Measurements from ENCODE around the gene B4GALNT3.
A peak's percentile ranks its signal among the peaks of the same experiment; 100 is the strongest.

The B4GALNT3 gene

DNA sequence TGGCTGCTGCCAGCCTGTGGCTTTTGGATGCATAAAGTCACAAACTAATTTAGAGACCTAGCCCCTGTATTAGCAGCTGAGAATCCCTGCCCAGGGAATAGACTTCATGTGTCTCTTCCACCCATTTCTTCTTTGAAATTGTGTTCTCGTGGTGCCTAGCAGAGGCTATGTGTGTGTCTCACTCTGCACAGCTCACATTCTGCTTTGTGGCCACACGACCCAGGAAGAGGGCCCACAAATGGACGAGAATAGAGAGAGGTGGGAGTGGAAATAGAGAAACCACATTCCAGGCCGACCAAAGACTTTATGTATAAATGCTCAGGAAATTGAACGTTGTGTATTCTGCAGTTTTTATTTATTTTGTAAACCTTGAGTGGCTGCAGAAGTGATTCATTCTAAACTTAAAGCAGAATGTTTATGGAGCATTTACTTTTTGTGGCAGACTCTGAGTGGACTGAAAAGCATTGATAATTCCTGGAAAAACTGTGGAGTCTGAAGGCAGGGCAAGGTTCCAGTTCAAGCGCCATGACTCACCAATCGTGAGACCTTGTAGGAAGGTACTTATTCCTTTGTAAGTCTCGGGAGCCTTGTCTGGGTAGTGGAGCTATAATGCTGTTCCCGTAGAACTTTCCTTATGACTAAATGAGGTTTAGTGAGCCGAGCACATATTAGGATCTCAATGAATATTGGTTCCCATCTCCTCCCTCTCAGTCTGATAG is 9.1 kb downstream of the B4GALNT3 start:
- DNase-seq (ENCODE audit: low read depth), result peak; percentile 42

DNA sequence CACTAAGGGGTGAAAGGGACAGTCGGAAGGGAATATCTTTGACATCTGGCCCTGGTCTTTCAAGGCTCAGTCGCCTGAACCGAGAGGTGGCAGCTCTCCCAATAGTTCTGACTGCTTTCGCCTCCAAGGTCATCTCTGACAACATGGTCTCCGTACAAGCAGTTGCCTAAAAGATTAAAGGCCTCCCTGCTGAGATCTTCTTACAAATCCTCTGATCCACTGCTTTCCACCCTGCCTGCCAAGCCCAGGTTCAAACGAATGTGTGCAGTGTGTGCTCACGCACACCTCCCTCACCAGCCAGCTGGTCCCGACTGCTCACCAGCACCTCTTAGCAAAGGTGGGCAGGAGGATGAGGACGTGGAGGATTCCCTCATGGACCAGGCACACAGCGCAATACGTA is 10.4 kb downstream of the B4GALNT3 start:
- no peak for DNase-seq (ENCODE audit: low read depth)

DNA sequence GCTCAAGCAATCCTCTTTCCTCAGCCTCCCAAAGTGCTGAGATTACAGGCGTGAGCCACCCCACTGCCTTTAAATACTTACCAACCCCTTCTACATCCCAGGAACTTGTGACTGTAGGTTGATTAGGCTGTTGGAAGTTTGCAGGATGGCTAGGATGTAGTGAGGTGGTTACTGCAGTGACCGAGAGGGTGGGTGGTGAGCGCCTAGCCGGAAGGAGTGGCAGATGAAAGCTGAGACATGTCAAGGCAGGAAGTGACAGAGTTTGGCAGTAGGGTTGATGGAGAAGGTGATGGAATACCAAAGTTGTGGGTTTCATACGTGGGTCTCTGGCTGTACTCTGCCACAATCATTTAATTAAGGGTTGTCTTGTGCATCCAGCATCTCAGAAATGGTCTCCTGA is 13.5 kb downstream of the B4GALNT3 start:
- DNase-seq (ENCODE audit: low read depth), result no peak

DNA sequence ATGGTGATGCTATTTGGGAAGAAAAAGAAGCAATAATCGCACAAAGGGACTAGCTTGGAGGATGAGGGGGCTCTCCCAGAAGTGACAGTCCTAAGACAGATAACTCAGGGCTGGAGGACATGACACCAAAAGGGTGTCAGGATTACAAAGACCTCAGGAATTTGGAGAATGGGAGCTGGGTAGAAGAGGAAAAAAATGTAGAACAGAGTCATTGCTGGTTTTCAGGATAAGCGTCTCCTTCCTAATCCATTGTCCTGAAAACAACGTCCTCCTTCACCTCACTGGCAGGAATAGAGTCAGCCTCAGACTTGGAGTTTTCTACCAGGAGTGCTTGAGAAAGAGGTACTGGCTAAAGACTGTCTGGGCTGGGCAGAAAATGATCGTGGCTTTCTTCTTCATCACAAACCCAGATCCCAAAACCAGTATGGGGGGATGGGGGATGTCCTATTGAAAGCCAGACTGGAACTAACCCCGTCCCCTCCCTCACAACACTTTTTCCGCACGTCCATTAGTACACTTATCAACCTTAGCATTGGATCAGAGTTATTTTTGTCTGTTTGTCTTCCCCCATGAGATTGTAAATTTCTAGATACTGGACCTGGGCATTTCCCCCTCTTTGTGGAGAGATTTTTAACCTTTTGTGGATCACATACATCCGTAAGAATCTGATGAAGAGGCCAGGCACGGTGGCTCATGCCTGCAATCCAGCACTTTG is 14.3 kb downstream of the B4GALNT3 start:
- DNase-seq (ENCODE audit: low read depth), result peak; percentile 24

DNA sequence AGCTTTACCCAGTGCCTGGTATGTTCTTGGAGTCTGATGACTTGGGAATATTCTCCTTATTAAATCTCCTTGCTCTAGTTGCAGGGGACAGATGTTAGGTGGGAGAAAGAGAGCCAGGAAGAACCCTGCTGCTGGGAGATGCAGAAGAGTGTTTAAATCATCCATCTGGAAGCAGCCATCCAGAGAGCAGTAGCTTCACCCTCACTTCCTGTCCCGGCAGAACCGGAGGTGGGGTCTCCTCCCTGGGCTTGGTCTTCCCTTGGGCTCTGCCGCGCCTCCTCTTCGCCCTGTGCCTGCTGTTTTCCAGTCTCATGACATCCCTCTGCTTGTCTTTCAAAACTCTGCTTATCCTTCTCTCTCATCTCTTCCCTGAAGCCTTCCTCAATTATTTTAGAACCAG is 15.5 kb downstream of the B4GALNT3 start:
- DNase-seq (ENCODE audit: low read depth), result no peak

DNA sequence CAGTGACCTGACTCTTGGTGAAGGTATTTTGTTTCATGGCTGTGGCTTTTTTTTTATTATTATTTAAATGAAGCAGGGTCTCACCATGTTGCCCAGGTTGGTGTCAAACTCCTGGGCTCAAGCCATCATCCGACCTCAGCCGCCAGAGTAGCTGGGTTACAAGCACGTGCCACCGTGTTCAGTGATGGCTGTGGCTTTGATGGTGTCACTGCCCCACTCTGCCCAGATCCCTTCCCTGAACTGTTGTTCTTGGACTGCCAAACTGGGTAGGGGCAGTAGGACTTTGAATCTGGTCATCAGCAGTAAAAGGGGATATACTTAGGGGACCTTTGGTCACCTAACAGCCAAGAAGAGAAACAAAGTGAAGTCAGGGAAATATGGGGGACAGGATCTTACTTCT is 19.4 kb downstream of the B4GALNT3 start:
- no peak for DNase-seq (ENCODE audit: low read depth)

DNA sequence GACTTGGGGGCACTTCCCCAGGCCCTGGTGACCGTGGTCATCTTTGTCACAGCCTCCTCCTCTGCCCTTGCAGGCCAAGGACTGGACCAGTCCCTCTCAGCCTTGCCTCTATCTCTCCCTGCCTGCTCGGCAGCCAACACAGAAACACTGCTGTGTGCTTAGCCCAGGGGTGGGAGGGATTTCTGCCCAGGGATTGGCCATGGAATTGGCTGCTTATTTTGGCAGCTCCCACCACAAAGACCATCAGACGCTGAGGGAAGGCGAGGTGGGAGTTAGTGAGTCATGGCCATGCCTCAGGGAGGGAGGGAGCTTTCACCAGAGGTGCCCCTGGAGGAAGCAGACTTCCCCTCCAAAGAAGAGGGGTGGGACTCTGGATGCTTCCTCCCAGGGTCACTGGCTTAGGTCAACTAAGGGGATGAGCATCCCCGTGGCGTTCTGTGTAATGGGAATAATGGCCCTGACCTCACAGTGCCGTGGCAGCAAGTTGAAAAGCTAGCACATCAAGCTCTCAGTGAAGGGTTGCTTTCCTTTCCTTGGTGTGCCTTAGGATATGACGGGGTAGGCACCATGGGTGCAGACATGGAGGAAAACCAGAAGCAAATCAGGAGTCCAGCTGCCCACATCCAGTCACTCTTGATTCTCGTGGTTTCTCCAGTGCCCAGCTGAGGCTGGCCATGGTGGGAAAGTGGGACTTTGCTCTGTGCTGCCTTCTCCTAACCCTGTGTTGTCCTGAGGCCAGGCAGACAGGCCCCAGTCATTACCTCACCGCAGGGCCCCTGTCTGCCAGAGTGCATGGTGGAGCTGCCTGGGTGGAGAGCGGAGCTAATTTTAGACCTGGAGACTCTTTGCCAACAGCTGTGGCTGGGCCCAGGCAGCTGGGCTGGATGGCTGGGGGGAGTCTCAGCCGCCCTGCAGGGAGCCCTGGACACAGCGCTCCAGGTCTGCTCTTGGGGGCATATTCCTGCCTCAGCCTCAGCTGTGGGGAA is 21.4 kb downstream of the B4GALNT3 start:
- DNase-seq (ENCODE audit: low read depth), result no peak

DNA sequence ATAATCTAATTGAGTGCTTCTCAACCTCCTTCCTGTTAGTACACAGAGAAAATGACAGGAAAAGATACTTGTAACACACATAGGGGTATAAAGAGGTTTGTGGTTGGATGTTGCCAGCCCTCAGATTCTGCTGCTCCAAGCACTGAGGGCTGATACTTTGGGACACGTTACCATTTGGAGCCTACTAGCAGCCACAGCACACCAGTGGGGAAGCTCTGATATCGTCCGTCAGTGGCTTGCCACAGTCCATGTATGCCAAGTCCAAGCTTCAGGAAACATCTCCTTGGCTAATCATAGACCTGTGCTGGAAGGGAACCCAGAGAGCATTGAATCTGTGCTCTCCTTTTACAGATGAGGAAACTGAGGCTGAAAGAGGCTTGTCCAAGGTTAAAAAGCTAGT is 22.3 kb downstream of the B4GALNT3 start:
- no peak for DNase-seq (ENCODE audit: low read depth)

DNA sequence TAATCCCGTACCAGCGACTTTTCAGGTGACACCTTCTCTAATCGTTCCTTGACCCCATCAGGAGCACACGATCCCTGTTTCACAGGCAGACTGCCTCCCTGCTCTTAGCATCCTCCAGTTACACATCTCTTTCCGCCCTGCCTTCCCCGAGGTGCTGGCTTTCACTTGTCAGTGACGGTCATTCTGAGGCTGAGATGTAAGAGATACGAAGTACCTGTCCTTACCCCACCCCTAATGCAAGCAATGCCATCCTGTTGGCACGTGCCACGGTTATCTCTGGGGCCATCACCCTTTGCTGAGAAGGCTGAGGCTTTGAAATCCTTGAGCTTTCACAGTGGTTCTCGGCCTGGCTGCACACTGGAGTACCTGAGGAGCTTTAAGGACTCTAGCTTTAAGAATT is 24.4 kb downstream of the B4GALNT3 start:
- DNase-seq (ENCODE audit: low read depth), result no peak

DNA sequence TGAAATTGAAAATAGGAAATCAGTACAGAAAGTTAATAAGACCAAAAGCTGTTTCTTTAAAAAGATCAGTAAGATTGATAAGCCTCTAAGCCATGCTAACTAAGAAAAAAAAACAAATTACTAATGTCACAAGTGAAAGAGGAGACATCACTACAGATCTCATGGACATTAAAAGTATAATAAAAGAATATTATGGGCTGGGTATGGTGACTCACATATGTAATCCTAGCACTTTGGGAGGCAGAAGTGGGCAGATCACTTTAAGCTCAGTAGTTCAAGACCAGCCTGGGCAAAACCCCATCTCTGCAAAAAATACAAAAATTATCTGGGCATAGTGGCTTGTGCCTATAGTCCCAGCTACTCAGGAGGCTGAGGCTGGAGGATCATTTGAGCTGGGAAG is 30.5 kb downstream of the B4GALNT3 start:
- no peak for DNase-seq (ENCODE audit: low read depth)

DNA sequence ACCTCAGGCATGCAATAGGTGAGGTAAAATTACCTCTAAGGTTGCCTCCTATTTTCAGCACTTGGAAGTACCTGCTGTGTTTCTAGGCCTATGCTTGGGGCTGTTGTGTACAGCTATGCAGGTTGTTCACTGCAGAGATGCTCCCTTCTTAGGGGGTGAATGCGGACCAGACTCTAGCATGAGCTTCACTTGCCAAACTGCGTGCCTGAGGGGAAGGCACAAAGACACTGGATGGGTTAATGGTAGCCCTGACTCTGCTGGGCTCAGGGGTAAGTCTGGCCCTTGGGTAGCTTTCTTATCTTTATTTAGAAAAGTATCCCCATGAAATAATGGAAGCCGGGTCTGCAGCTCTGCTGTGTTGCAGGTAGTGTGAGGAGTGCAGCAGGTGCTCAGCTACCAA is 35.7 kb downstream of the B4GALNT3 start:
- no peak for DNase-seq (ENCODE audit: low read depth)

DNA sequence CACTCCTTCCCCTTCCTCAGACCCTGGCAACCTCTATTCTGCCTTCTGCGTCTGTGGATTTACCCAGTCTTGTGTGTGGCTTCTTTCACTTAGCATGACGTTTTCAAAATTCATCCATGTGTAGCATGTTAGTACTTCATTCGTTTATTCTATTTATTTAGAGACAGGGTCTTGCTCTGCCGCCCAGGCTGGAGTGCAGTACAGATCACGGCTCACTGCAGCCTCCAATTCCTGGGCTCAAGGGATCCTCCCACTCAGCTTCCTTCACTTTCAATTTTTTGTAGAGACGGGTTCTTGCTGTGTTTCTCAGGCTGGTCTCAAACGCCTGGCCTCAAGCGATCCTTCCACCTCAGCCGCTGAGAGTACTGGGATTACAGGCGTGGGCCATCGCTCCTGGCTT is 37.0 kb downstream of the B4GALNT3 start:
- DNase-seq (ENCODE audit: low read depth), result no peak

DNA sequence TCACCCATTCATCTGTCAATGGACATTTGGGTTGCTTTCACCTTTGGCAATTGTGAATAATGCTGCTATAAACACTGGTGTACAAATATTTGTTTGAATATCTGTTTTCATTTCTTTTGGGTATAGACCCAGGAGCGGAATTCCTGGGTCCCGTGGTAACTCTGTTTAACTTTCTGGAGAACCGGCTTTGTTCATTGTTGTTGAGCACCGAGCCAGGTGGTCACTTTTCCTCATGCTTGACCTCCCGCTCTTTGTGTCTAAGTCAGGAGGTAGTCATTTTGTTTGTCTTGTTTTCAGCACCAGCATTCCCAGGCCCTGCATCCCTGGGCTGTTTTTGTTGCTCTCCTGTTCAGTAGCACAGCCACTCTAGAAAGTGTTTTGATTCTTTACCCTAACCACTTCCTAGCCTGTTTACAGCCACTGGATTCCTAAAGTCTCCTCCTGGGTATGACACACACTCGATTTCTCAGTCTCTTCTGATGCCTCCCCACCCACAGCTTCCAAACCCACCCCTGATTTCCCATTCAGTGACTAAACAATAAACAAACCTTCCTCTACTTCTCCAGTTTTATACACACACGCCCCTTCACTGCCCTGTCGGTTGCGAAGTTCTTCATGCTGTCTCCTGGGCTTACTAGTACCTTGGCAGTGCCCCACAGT is 37.9 kb downstream of the B4GALNT3 start:
- peak; percentile 34 for DNase-seq (ENCODE audit: low read depth)

DNA sequence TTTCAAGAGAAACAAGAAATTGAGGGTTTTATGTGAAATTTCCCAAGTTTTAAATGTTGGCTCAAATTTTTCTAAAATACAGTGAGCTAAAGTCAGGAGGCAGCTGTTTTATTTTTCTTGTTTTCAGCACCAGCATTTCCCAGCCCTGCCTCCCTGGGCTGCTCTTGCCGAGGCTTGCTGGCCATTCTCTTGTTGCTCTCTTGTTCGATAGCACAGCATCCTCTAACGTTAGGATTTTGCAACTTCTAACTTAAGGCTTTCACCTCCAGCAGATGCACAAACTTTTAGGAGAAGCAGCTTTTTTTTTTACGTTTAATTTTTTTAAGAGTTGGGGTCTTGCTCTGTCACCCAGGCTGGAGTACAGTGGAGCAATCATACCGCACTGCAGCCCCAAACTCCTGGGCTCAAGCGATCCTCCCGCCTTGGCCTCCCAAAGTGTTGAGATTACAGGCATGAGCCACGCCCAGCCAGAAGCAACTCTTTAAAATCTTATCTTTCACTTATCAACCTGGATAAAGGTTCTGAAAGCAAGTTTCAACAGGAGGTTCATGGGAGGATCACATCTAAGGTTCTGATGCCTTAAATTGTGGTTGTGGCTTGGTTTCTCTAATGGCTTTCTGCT is 40.2 kb downstream of the B4GALNT3 start:
- DNase-seq (ENCODE audit: low read depth), result no peak

DNA sequence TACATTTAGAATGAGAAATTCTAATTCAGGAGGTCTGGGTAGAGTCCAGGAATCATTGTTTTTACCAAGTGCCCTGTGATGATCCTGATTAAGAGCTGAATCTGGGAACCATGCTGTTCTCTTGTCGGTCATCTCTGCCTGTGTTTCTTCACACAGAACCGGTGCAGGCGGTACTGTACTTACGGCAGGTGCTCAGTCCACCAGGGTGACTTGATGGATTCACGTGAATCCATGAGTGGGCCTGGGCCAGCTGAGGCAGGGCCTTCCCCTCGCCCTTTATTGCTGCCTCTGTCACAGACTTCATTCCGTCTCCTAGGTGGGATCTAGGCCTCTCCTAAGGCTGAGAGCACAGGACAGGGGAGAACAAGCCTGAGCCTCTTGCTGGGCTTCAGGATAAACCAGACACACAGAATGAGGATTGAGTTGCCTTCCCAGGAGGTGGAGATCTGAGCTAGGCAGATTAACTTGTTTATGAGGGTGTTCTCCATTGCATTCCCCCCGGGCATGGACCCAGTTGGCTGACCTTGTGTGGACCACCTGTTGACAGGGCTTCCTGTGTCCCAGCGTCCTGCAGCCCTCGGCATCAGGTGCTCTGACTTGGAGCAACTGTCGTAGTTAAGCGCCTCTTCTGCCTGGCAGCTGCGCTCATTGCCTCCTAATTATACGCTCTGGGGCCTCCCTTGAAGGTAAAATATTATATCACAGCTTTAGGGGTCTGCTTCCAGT is 42.1 kb downstream of the B4GALNT3 start:
- DNase-seq (ENCODE audit: low read depth), result no peak

DNA sequence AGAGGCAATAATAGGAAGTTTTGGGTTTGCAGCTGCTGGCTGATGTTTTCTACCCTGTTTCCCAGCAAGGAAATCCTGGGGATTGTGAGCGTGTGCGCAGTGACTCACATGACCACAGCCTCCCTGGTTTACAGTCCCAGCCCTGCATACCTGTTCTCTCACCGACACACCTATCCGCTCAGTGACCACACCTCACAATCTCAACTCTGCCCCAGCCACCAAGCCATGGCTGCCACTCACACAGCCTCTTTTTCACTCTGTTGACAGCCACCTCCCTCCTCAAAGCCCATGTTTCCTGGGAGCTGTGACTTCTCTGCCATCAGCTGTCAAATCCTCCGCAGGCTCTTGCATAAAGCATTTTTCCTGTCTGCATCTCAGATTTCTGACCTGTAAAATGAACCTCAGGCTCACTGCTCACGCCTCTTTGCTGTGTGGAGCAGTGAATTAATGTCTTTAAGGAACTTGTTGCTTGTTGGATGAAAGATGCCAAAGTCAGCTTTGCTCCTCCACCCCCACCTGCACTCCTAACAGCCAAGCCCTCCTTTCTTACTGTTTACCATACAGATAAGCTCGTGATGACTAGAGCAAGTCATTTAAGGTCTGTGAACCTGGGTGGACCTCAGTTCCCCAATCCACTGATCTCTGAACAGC is 43.5 kb downstream of the B4GALNT3 start:
- peak; percentile 8 for DNase-seq (ENCODE audit: low read depth)

DNA sequence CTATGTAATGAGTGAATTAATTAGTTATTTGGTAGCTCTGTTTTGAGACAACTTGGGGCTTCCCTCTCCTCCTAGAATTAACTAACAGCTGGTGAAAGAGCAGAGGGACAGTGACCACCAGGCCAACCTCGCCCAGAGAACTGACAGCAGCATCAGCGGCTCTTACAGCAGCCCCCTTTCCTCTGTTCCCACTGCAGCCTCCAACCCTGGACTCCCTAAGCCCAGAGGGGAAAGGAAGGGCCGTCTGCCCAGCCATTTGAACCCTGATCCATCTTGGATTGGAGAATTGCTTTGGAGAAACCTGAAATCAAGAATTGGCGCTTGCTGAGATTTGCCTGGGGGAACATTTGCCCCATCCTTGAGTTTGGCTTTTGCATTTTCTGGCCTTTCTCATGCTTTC is 45.5 kb downstream of the B4GALNT3 start:
- DNase-seq (ENCODE audit: low read depth), result no peak

DNA sequence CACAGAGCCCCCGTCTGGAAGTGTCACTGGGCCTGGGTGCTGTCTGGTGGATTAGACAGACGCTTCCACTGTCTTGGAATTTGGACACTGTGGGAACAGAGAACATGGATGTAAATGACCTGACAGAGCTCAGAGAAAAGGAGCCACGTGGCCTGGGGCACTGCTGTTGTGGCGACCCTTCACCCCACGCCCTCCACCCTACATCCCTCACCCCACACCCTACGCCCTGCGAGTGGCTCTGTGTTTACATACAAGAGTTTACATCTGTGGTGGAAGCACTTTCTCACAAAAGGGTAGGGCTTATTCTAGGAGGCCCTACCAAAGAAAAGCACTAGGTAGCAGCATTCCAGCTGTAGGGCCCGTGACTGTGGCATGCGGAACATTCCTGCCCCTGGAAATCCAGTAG is 47.7 kb downstream of the B4GALNT3 start:
- DNase-seq (ENCODE audit: low read depth), result no peak

DNA sequence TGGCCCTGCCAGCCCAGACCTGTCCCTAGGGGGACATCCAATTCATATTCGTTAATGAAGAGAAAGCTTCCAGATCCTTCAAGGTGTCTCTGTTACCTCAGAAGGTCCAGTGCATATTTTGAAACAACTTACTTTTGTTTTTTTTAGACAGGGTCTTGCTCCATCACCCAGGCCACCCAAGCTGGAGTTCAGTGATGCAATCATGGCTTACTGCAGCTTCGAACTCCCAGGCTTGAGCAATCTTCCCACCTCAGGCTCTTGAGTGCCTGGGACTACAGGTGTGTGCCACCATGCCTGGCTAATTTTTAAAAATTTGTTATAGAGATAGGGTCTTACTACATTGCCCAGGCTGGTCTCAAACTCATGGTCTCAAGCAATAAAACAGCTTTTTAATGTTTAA is 48.4 kb downstream of the B4GALNT3 start:
- DNase-seq (ENCODE audit: low read depth), result no peak

DNA sequence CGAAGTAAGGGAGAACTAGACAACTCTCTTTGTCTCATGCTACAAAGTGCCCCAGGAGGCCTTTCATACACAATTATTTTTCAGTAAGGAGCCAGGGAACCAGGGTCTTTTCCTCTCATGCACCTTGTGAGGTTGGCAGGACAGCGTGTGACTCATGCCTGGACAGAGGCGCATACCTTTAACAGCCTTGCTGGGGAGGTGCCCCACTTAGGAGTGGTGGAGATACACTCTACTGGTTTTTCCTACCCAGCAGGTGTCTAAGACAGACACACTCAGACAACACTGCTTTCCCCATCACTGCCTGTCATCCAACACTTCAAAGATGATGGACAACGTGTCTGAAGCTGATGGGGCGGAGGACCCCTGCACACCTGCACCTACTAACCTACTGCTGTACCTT is 49.1 kb downstream of the B4GALNT3 start:
- DNase-seq (ENCODE audit: low read depth), result no peak
